ENCODE data around the gene HTR3A. TPM values are rescaled to one million over a fixed set of nuclear protein-coding genes. Genes with fewer than 3 reads are reported as not detected.

Gene HTR3A
- total RNA-seq, 1 donor from 2014 or later: not detected

DNA sequence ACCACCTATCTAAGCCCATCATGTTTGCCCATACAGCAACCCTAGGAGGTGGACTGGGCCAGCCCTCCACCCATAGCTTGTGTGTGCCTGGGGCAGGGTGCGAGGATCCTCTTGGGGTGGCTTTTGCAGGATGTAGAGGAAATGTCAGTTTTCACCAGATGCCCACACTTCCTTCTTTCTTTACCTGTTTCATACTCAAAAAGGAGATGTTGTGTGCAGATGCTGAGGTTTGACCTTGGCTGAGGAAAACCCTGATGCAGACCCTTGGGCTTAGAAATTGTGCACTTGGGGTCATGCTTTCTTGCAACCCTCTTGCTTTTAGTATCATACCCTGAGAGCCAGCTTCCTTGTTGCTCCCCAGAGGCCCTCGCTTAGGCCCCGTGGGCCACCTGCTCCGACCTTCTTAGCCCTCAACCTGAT lies 2.2 kb downstream of the HTR3A start:
- DNase-seq (ENCODE audit: low spot score): no peak
- no peak for ATAC-seq

- DNase-seq (ENCODE audit: low spot score) (no peak), ATAC-seq (no peak)
These were observed 2.8 kb downstream of the HTR3A start for GRCh38 chr11:113977701-113978100.

- no peak for DNase-seq (ENCODE audit: low spot score)
- no peak for ATAC-seq
These were observed 4.5 kb downstream of the HTR3A start for GRCh38 chr11:113979431-113979830.

- DNase-seq (ENCODE audit: low spot score): no peak
- no peak for ATAC-seq
These were observed 5.9 kb downstream of the HTR3A start for GRCh38 chr11:113980785-113981184.

- DNase-seq (ENCODE audit: low spot score) (no peak), ATAC-seq (no peak)
These were observed 7.4 kb downstream of the HTR3A start for GRCh38 chr11:113982306-113982705.

GRCh38 chr11:113984781-113985180 lies 9.9 kb downstream of the HTR3A start:
- ATAC-seq: no peak
- no peak for DNase-seq (ENCODE audit: low spot score)

GRCh38 chr11:113985906-113986305 lies 11.0 kb downstream of the HTR3A start:
- DNase-seq (ENCODE audit: low spot score): no peak
- no peak for ATAC-seq

- DNase-seq (ENCODE audit: low spot score): no peak
These were observed 11.6 kb downstream of the HTR3A start for GRCh38 chr11:113986351-113987140.

GRCh38 chr11:113989381-113989780 lies 14.5 kb downstream of the HTR3A start:
- ATAC-seq (no peak), DNase-seq (ENCODE audit: low spot score) (no peak)

More at GRCh38 chr11:113986351-113987140, 11.6 kb downstream of the HTR3A start:
- ATAC-seq: no peak

DNA sequence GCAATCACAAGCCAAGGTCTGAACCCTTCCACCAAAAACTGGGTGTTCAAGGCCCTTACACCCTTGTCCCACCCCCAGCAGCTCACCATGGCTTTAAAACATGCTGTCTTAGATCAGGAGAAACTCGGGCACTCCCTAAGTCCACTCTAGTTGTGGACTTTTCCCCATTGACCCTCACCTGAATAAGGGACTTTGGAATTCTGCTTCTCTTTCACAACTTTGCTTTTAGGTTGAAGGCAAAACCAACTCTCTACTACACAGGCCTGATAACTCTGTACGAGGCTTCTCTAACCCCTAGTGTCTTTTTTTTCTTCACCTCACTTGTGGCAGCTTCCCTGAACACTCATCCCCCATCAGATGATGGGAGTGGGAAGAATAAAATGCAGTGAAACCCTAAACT lies 15.0 kb downstream of the HTR3A start:
- peak; percentile 64 for ATAC-seq
- no peak for DNase-seq (ENCODE audit: low spot score)

GRCh38 chr11:113991170-113991569 lies 16.3 kb downstream of the HTR3A start:
- peak; percentile 57 for ATAC-seq
- DNase-seq (ENCODE audit: low spot score): no peak

DNA sequence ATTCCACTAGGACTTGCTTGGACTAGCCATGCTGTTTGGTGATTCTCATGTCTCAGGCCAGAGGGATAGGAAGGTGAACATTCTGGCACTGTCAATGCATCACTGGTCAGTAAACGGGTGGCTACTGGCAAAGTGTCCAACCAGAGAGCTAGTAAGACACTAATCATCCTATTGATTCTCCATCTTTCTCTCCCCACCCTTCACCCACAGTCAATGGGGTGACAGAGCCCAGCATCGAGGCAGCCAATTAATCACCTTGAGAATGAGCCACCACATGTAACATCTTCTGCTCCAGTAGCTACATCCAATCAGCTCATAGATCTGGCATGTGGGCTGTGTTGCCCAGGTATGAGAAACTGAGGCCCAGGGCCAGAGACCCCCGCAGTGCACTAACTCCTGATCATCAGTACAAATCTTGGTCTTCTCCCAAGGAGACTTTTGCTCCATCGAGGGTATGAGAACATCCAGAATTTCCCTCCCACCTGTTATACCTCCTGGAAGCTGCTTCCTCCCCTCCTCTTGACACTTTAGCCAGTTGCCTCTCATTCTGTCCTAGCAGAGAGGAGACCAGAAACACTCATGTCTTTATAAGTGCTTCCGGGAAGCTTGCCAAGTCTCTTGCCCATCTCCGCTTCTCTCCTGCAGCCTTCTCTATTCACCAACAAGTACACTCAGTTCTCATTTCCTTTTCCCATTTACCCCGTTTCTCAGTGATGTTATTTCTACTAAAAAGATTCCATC lies 17.0 kb downstream of the HTR3A start:
- ATAC-seq (no peak), DNase-seq (ENCODE audit: low spot score) (no peak)

GRCh38 chr11:113992459-113993110 lies 17.7 kb downstream of the HTR3A start:
- ATAC-seq (no peak), DNase-seq (ENCODE audit: low spot score) (no peak)

DNA sequence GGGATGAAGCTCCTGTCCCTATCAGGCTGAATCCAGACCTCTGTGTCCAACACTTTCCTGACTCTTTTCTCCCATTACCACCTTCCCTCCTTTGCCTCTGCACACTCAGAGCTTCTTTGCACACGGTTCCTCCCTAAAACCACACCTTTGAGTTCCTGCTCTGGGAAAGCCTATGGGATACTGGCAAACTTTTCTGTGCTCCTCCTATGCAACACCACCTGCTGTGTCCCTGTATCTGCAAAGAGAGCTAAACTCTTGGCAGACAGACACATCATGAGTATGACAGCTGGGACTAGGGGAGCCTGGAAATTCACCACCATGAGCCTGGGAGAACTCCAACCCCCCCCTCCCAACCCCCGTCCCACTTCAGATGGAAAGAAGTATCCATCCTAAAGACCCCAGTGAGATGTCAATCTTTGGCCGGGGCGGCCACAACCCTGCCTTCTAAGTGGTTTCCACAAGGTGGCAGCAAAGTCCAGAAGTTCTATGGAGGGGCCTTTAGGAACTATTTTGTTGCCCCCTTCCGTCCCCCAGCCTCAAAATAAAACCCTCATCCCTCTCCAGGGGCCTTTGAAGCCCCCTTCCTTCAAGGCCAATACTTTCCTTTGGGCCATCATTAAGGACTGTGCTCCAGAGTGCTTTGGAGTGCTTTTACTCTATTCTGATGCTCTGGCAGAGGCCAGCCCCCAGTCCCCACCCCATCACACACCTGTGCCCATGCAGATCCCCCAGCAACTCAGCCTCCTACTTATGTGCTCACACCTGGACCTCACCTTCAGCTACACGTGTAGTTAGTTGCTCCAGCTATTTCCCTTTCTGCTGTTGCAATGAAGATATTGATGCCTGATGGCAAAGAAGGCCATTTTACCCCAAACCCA lies 19.4 kb downstream of the HTR3A start:
- no peak for DNase-seq (ENCODE audit: low spot score)

GRCh38 chr11:113997473-113997872 lies 22.6 kb downstream of the HTR3A start:
- ATAC-seq (no peak), DNase-seq (ENCODE audit: low spot score) (no peak)

More for the DNA sequence above, 19.4 kb downstream of the HTR3A start:
- peak; percentile 73 for ATAC-seq

DNA sequence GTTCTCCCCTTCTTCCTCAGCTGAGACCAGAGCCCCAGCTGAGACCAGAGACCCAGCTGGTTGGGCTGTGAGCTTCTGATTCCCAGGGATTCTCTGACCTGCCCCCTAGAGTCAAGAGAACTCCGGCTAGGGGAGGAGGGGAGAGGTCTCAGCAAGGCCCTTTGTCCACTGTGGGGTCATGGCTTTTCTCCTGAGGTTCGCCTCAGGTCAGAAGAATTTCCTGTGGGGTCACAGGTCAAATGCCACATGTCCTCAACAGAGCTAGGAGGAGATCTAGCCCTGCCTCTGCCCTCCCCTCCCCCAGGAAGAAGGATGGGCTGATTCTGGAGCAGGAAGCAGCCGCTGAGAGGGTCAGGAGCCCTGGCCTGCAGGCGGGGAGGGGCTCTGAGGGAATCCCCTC lies 23.7 kb downstream of the HTR3A start:
- DNase-seq (ENCODE audit: low spot score) (no peak), ATAC-seq (no peak)

GRCh38 chr11:114000526-114000925 lies 25.6 kb downstream of the HTR3A start:
- DNase-seq (ENCODE audit: low spot score): no peak
- no peak for ATAC-seq

- DNase-seq (ENCODE audit: low spot score) (no peak), ATAC-seq (no peak)
These were observed 26.5 kb downstream of the HTR3A start for GRCh38 chr11:114001416-114001815.

DNA sequence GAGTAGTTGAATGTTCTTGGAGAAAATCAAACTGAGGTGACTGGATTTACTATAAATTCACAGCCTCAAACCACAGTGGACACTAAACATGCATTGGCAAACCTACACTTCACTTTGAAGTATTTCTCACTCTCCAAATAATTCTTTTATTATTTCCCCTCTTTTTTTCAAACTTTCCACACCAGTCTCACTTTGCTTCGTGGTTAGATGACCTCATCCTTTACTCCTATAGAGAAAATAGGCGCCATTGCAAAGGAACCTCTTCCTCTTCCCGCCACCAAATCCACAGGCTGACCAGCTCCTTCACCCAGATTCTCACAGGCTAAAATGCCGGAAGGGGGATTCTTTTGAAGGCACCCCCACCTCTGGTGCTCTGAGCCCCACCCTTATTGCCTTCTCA lies 33.4 kb downstream of the HTR3A start:
- no peak for DNase-seq (ENCODE audit: low spot score)

GRCh38 chr11:114010931-114011330 lies 36.0 kb downstream of the HTR3A start:
- ATAC-seq (no peak), DNase-seq (ENCODE audit: low spot score) (no peak)

More for the DNA sequence above, 33.4 kb downstream of the HTR3A start:
- no peak for ATAC-seq

DNA sequence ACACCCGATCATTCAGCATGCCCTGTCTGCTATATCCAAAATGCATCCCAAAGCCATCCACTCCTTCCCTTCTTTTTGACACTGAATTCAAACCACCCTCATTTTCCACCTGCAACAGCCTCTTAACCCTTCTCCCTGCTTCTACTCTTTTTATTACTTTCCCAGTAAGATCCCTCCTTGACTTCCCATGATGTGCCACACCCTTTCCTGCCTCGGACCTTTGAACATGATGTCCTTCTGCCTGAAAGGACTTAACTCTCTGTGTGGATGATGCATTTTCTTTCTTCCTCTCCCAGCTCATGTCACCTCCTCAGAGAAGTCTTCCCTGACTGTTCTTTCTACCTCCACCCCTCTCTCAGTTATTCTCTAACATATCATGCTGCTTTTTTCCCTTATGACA lies 36.5 kb downstream of the HTR3A start:
- no peak for ATAC-seq
- no peak for DNase-seq (ENCODE audit: low spot score)

All from left lobe of liver (tissue), 2 donors.